Psoas muscle (tissue), 8 donors: Measurements from ENCODE around the gene GRM4. TPM values are rescaled to one million over a fixed set of nuclear protein-coding genes. Genes with fewer than 3 reads are reported as not detected.

Source experiments
- ATAC-seq, 4 donors: fragments of 200-7000 bp; cut with Tn5 transposase; one replicate each; pipeline ENCODE4 v1.9.1; 2020; ENCODE audit warnings: moderate library complexity in 3 of 4, mild to moderate bottlenecking in 2 of 4
- DNase-seq, 2 donors: peaks; one replicate each; pipeline ENCODE4 v3.0.0-alpha.2; 2020
- H3K27ac ChIP-seq: fragments of 200-600 bp; one replicate; pipeline ENCODE4 v1.8.0; 2022
- H3K27me3 ChIP-seq, 3 donors: fragments of 200-600 bp in 1 of 3; one replicate each; pipeline versions ENCODE4 v1.6.1 to v1.8.0; 2013 to 2022; ENCODE audit warnings: low read length in 2 of 3, mild to moderate bottlenecking in 2 of 3, moderate library complexity in 1 of 3; ENCODE audit not compliant: insufficient read depth in 3 of 3
- H3K36me3 ChIP-seq, 2 donors: fragments of 200-600 bp in 1 of 2; one replicate each; pipeline versions ENCODE4 v1.6.1 to v1.8.0; 2013 to 2022; ENCODE audit warnings: low read depth in 1 of 2, mild to moderate bottlenecking in 1 of 2, moderate library complexity in 1 of 2; ENCODE audit not compliant: insufficient read depth in 1 of 2
- H3K4me1 ChIP-seq: fragments of 200-600 bp; one replicate; pipeline ENCODE4 v1.8.0; 2022
- H3K4me3 ChIP-seq: fragments of 200-600 bp; one replicate; pipeline ENCODE4 v1.8.0; 2022; ENCODE audit warnings: mild to moderate bottlenecking
- H3K9me3 ChIP-seq: fragments of 200-600 bp; one replicate; pipeline ENCODE4 v1.8.0; 2022
- CTCF ChIP-seq: fragments of 200-600 bp; IDR thresholded peaks from one replicate; pipeline ENCODE4 v1.8.0; 2022; ENCODE audit warnings: antibody characterized with exemption
- WGBS, 3 donors: extraction: QIAGEN DNeasy Blood & Tissue Kit; methylation state at CpG; one replicate each; pipeline versions ENCODE4 v1.1.6 to v1.1.7; 2013; 5-methylcytosine and 5-hydroxymethylcytosine counted together
- intact Hi-C, 2 donors: fragments of 100-400 bp; cut with DNase I; formaldehyde crosslinking; loops; one replicate each; pipeline versions ENCODE4 v1.11.0 to v1.14.2; 2022
- polyA plus RNA-seq, 3 donors: library from polyadenylated mRNA; stranded (reverse); fragments of 200-250 nt; gene quantifications; one replicate each; pipeline ENCODE4 v1.2.3, GENCODE V29; 2013
- total RNA-seq, 4 donors: library from RNA; stranded (reverse); fragmentation: NEBNext Ultra II Directional in 2 of 4; extraction: Animal tissue kit (Norgen Biotek cat#: 25700) in 2 of 4; gene quantifications; one replicate each; pipeline versions ENCODE4 v1.2.1 to v1.2.4, GENCODE V29; 2021 to 2023
- donor health status: healthy with polysubstance abuse.
- donor health status: DM: no; HTN: no; CAD: no; lungs with moderate emphysema.
- donor health status: Bipolar disorder and iron deficiency.
- donor health status: healthy.
- donor health status: DM: yes; HTN: yes; CAD: no.
- donor health status: DM: no; HTN: no; CAD: no.
- donor health status: DM: no; HTN: no; CAD: no.
- donor health status: DM: yes; HTN: yes; CAD: no.

GRM4 gene
- total and polyA plus RNA-seq, 7 donors: 0.07 to 0.39 (median 0.14) TPM; not detected in 4

- 82 to 89% (median 88%) methylated on average over 1 of the region's 1 CpG for WGBS, 3 donors
- no peak for DNase-seq
- Histone ChIP-seq H3K27ac (no peak overlapping the region), H3K9me3 (no peaks in the 10 kb centered on the region), H3K27me3 (peaks cover 0 to 12% (median 5%) of the 10 kb centered on the region in 3 donors), H3K4me1 (no peaks in the 10 kb centered on the region), H3K4me3 (no peak overlapping the region), H3K36me3 (no peaks in the 10 kb centered on the region)
- no peak for ATAC-seq
- intact Hi-C loops: no loop called here
- TF ChIP-seq CTCF: no peak
These were observed 159.9 kb downstream of the GRM4 start for GRCh38 chr6:33985947-33986346.

- no peaks in the 10 kb centered on the region for H3K36me3 ChIP-seq
- no peak for ATAC-seq
- no peak for TF ChIP-seq CTCF
- H3K4me1 ChIP-seq: no peaks in the 10 kb centered on the region
- WGBS, 3 donors: 59 to 68% (median 68%) methylated on average over 14 of the region's 14 CpGs
- no peak overlapping the region for H3K27ac ChIP-seq
- intact Hi-C loops: no loop called here
- peaks cover 0 to 7% (median 5%) of the 10 kb centered on the region in 3 donors for H3K27me3 ChIP-seq
- H3K9me3 ChIP-seq: no peaks in the 10 kb centered on the region
- H3K4me3 ChIP-seq: no peak overlapping the region
- no peak for DNase-seq
These were observed 160.6 kb downstream of the GRM4 start for GRCh38 chr6:33985313-33985751.

- Histone ChIP-seq H3K27ac (no peak overlapping the region), H3K36me3 (no peaks in the 10 kb centered on the region), H3K9me3 (no peaks in the 10 kb centered on the region), H3K4me1 (no peaks in the 10 kb centered on the region), H3K4me3 (no peak overlapping the region), H3K27me3 (peaks cover 0 to 5% (median 3%) of the 10 kb centered on the region in 3 donors)
- ATAC-seq (no peak), DNase-seq (no peak)
- intact Hi-C loops: no loop called here
- TF ChIP-seq CTCF: no peak
- 64 to 72% (median 64%) methylated on average over 21 of the region's 21 CpGs for WGBS, 3 donors
These were observed 161.2 kb downstream of the GRM4 start for GRCh38 chr6:33984466-33985312.

- intact Hi-C loops: no loop called here
- Histone ChIP-seq H3K27me3 (peaks cover 0 to 5% (median 3%) of the 10 kb centered on the region in 3 donors), H3K9me3 (no peaks in the 10 kb centered on the region), H3K4me3 (no peak overlapping the region), H3K4me1 (no peaks in the 10 kb centered on the region), H3K36me3 (no peaks in the 10 kb centered on the region), H3K27ac (no peak overlapping the region)
- no peak for DNase-seq
- 70 to 83% (median 73%) methylated on average over 8 of the region's 8 CpGs for WGBS, 3 donors
- ATAC-seq: no peak
- TF ChIP-seq CTCF: no peak
These were observed 162.0 kb downstream of the GRM4 start for GRCh38 chr6:33983721-33984465.
